Stimulated activated CD4-positive, alpha-beta T cell treated with anti-CD3 and anti-CD28 coated beads, Interleukin-4, amount 100 ng/mL, for 48 hours (primary cell): Measurements from ENCODE around the gene APOC3.

Experiments used
- DNase-seq, 2 donors: peaks; one replicate each; pipeline ENCODE4 v3.0.0-alpha.2; 2020; ENCODE audit warnings: low read depth in 2 of 2

APOC3 gene

GRCh38 chr11:116804001-116804400 lies 25.7 kb upstream of the APOC3 start:
- no peak for DNase-seq

GRCh38 chr11:116807601-116808261 lies 22.0 kb upstream of the APOC3 start:
- no peak for DNase-seq

- DNase-seq, result no peak
These were observed 21.2 kb upstream of the APOC3 start for GRCh38 chr11:116808262-116809175.

- DNase-seq, result no peak
These were observed 18.5 kb upstream of the APOC3 start for GRCh38 chr11:116811194-116811593.

GRCh38 chr11:116812109-116812508 lies 17.6 kb upstream of the APOC3 start:
- no peak for DNase-seq

GRCh38 chr11:116813170-116813569 lies 16.5 kb upstream of the APOC3 start:
- DNase-seq, result no peak

- DNase-seq, result no peak
These were observed 15.8 kb upstream of the APOC3 start for GRCh38 chr11:116813781-116814471.

GRCh38 chr11:116814502-116814901 lies 15.2 kb upstream of the APOC3 start:
- DNase-seq, result no peak

- no peak for DNase-seq
These were observed 10.7 kb upstream of the APOC3 start for GRCh38 chr11:116819049-116819448.

- no peak for DNase-seq
These were observed 8.4 kb upstream of the APOC3 start for GRCh38 chr11:116821050-116821918.

- DNase-seq, result no peak
These were observed 7.1 kb upstream of the APOC3 start for GRCh38 chr11:116822575-116822974.

GRCh38 chr11:116823031-116823843 lies 6.5 kb upstream of the APOC3 start, which contains the start of gene APOA4:
TSS of gene APOA4 (minus strand) at chr11:116823304. CDS start at chr11:116823191, 113 bp downstream.
- no peak for DNase-seq

- no peak for DNase-seq
These were observed 4.3 kb upstream of the APOC3 start for GRCh38 chr11:116825434-116825833.

- DNase-seq, result no peak
These were observed 3.6 kb upstream of the APOC3 start for GRCh38 chr11:116825854-116826750.

- no peak for DNase-seq
These were observed 2.8 kb upstream of the APOC3 start for GRCh38 chr11:116826751-116827431.

- no peak for DNase-seq
These were observed 2.2 kb upstream of the APOC3 start for GRCh38 chr11:116827461-116827860.

GRCh38 chr11:116828632-116829524 lies 829 bp upstream of the APOC3 start:
- no peak for DNase-seq
